OCI-LY1 (cell line): ENCODE data around the gene COPS7B.

Source experiments
- H2AFZ ChIP-seq: fragments of 200-600 bp; sonication (generic), shearing (Covaris generic); 2 replicates; pipeline ENCODE4 v1.6.0; 2014; ENCODE audit warnings: antibody characterized with exemption, mild to moderate bottlenecking, low read length
- H3F3A ChIP-seq: fragments of 200-600 bp; sonication (generic), shearing (Covaris generic); 2 replicates; pipeline ENCODE4 v1.6.0; 2014; ENCODE audit warnings: mild to moderate bottlenecking, antibody characterized with exemption, low read length, moderate library complexity; ENCODE audit not compliant: insufficient read depth
- H3K27ac ChIP-seq: fragments of 200-600 bp; sonication (generic); 2 replicates; pipeline ENCODE4 v1.5.1; 2014; ENCODE audit warnings: low read length, mixed run types, mild to moderate bottlenecking, low read depth; ENCODE audit not compliant: poor library complexity, severe bottlenecking
- H3K27me3 ChIP-seq: fragments of 200-600 bp; sonication (generic); 2 replicates; pipeline ENCODE4 v1.6.0; 2014; ENCODE audit warnings: antibody characterized with exemption, mild to moderate bottlenecking, low read length, moderate library complexity; ENCODE audit not compliant: insufficient read depth
- H3K36me3 ChIP-seq: fragments of 200-600 bp; sonication (generic); 2 replicates; pipeline ENCODE4 v1.6.1; 2014; ENCODE audit warnings: mild to moderate bottlenecking, antibody characterized with exemption, low read length, moderate library complexity, mixed read lengths; ENCODE audit not compliant: insufficient read depth
- H3K4me1 ChIP-seq: fragments of 200-600 bp; sonication (generic); 2 replicates; pipeline ENCODE4 v1.5.1; 2014; ENCODE audit warnings: mild to moderate bottlenecking, low read length, moderate library complexity; ENCODE audit not compliant: insufficient read depth, severe bottlenecking
- H3K4me2 ChIP-seq: fragments of 200-600 bp; sonication (generic), shearing (Covaris generic); 2 replicates; pipeline ENCODE4 v1.6.1; 2014; ENCODE audit warnings: low read length
- H3K4me3 ChIP-seq: fragments of 200-600 bp; sonication (generic); 2 replicates; pipeline ENCODE4 v1.5.1; 2014; ENCODE audit warnings: low read length, low read depth, mild to moderate bottlenecking, mixed read lengths; ENCODE audit not compliant: poor library complexity, severe bottlenecking
- H3K79me2 ChIP-seq: fragments of 200-600 bp; shearing (Covaris generic); 2 replicates; pipeline ENCODE4 v1.6.1; 2016; ENCODE audit warnings: mixed run types, low read length, mixed read lengths; ENCODE audit not compliant: insufficient read depth
- H3K9ac ChIP-seq: fragments of 200-600 bp; sonication (generic), shearing (Covaris generic); 2 replicates; pipeline ENCODE4 v1.6.1; 2014; ENCODE audit warnings: mild to moderate bottlenecking, low read length, mixed read lengths
- H3K9me2 ChIP-seq: fragments of 200-600 bp; sonication (generic), shearing (Covaris generic); 2 replicates; pipeline ENCODE4 v1.6.1; 2014; ENCODE audit warnings: low read depth, mild to moderate bottlenecking, low read length, mixed read lengths
- H3K9me3 ChIP-seq: fragments of 200-600 bp; shearing (Covaris generic); 2 replicates; pipeline ENCODE4 v1.6.1; 2014; ENCODE audit warnings: low read length, mixed read lengths
- H4K20me1 ChIP-seq: fragments of 200-600 bp; sonication (generic), shearing (Covaris generic); 2 replicates; pipeline ENCODE4 v1.6.0; 2016; ENCODE audit warnings: mild to moderate bottlenecking, low read length; ENCODE audit not compliant: insufficient read depth
- EZH2 ChIP-seq: fragments of 200-600 bp; sonication (generic), shearing (Covaris generic); IDR thresholded peaks from 2 replicates; pipeline ENCODE4 v1.8.0; 2017; ENCODE audit warnings: borderline replicate concordance, mixed run types, mild to moderate bottlenecking, antibody characterized with exemption, low read length, moderate library complexity, mixed read lengths
- TF ChIP-seq, protein P1 (sequence below): fragments of 200-600 bp; sonication (generic), shearing (Covaris generic); IDR thresholded peaks from 2 replicates; pipeline ENCODE4 v1.5.1; 2017; ENCODE audit warnings: mild to moderate bottlenecking, antibody characterized with exemption, low read length, moderate library complexity, mixed read lengths

Gene COPS7B

GRCh38 chr2:231816327-231817026, 30.2 kb downstream of the COPS7B start:
- H3K4me2 ChIP-seq, result no peak overlapping the region
- no peak overlapping the region for H3K9ac ChIP-seq
- H3K27me3 ChIP-seq, result no peaks in the 10 kb centered on the region
- no peaks in the 10 kb centered on the region for H3F3A ChIP-seq
- H4K20me1 ChIP-seq, result no peaks in the 10 kb centered on the region
- TF ChIP-seq, protein P1, sequence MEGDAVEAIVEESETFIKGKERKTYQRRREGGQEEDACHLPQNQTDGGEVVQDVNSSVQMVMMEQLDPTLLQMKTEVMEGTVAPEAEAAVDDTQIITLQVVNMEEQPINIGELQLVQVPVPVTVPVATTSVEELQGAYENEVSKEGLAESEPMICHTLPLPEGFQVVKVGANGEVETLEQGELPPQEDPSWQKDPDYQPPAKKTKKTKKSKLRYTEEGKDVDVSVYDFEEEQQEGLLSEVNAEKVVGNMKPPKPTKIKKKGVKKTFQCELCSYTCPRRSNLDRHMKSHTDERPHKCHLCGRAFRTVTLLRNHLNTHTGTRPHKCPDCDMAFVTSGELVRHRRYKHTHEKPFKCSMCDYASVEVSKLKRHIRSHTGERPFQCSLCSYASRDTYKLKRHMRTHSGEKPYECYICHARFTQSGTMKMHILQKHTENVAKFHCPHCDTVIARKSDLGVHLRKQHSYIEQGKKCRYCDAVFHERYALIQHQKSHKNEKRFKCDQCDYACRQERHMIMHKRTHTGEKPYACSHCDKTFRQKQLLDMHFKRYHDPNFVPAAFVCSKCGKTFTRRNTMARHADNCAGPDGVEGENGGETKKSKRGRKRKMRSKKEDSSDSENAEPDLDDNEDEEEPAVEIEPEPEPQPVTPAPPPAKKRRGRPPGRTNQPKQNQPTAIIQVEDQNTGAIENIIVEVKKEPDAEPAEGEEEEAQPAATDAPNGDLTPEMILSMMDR, result no peak
- no peak for TF ChIP-seq EZH2
- no peak overlapping the region for H2AFZ ChIP-seq
- no peak overlapping the region for H3K27ac ChIP-seq
- H3K9me3 ChIP-seq, result no peaks in the 10 kb centered on the region
- H3K9me2 ChIP-seq, result no peaks in the 10 kb centered on the region
- no peaks in the 10 kb centered on the region for H3K79me2 ChIP-seq
- peaks cover 4% of the 10 kb centered on the region; the same call in 1 of the 2 replicates for H3K36me3 ChIP-seq
- H3K4me1 ChIP-seq, result no peaks in the 10 kb centered on the region
- H3K4me3 ChIP-seq, result no peak overlapping the region

DNA sequence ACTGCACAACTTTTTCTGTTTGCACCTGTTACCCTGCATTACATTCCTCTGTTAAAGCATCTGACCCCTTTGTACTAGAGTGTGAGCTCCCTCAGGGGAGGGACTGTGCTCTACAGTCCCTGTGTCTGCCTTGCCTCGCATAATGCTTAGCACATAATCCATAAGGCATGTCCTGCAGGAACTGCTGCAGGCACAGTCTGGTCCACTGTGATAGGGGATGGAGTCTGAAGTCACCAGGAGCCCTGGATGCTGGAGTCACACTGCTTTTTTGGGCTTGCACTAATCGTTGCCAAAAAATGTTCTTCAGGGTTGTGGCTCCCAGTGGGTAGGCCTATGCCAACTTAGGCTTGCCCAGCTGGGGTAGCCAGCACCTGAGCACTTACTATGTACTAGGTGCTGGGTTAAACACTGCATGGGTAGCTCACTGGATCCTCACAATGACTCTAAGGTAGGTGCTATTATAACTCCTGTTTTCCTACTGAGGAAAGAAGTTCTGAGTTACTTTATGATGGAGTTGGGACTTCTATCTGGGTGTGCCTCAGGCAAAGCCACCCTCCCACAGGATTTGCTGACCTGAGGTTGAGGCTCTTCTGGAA, 33.3 kb downstream of the COPS7B start:
- H3K27ac ChIP-seq, result no peak overlapping the region
- H3K4me3 ChIP-seq, result no peak overlapping the region
- H3K9me2 ChIP-seq, result no peaks in the 10 kb centered on the region
- no peaks in the 10 kb centered on the region; the same call in 1 of the 2 replicates for H3K36me3 ChIP-seq
- H4K20me1 ChIP-seq, result no peaks in the 10 kb centered on the region
- H3K9ac ChIP-seq, result no peak overlapping the region
- no peak overlapping the region for H2AFZ ChIP-seq
- peaks cover 9% of the 10 kb centered on the region; the same call in 1 of the 2 replicates for H3K27me3 ChIP-seq
- H3F3A ChIP-seq, result no peaks in the 10 kb centered on the region
- peaks cover 6% of the 10 kb centered on the region for H3K9me3 ChIP-seq
- no peaks in the 10 kb centered on the region for H3K79me2 ChIP-seq
- H3K4me1 ChIP-seq, result no peaks in the 10 kb centered on the region
- TF ChIP-seq EZH2, result no peak
- TF ChIP-seq, protein P1, result no peak
- no peak overlapping the region for H3K4me2 ChIP-seq

- Histone ChIP-seq H3K27ac (no peak overlapping the region), H3K27me3 (peaks cover 9% of the 10 kb centered on the region; the same call in 1 of the 2 replicates), H3K4me2 (no peak overlapping the region), H3K4me3 (no peak overlapping the region), H4K20me1 (no peaks in the 10 kb centered on the region), H3K9me2 (no peaks in the 10 kb centered on the region), H3K9me3 (peaks cover 6% of the 10 kb centered on the region), H2AFZ (no peak overlapping the region), H3K4me1 (no peaks in the 10 kb centered on the region), H3F3A (no peaks in the 10 kb centered on the region), H3K36me3 (no peaks in the 10 kb centered on the region), H3K79me2 (no peaks in the 10 kb centered on the region), H3K9ac (no peak overlapping the region)
- TF ChIP-seq, protein P1, result no peak
- TF ChIP-seq EZH2, result no peak
Measured at GRCh38 chr2:231820786-231821303, 34.6 kb downstream of the COPS7B start.
